Testis (tissue), 3 donors: ENCODE data around the gene ZNF433. TPM values are rescaled to one million over a fixed set of nuclear protein-coding genes. Genes with fewer than 3 reads are reported as not detected.

Experiments used
- DNase-seq: peaks from one replicate; pipeline ENCODE4 v3.0.0-alpha.2; 2019
- H3K27ac ChIP-seq, 2 donors: fragments of 200-600 bp; sonication (generic); one replicate each; pipeline ENCODE4 v1.5.1; 2019
- H3K27me3 ChIP-seq: fragments of 200-600 bp; sonication (generic); one replicate; pipeline ENCODE4 v1.5.1; 2019
- H3K36me3 ChIP-seq: fragments of 200-600 bp; sonication (generic); one replicate; pipeline ENCODE4 v1.5.1; 2017; ENCODE audit warnings: low read depth; ENCODE audit errors: missing control alignments
- H3K4me1 ChIP-seq: fragments of 200-600 bp; sonication (generic); one replicate; pipeline ENCODE4 v1.5.1; 2019
- H3K4me3 ChIP-seq, 2 donors: fragments of 200-600 bp; sonication (generic); one replicate each; pipeline ENCODE4 v1.5.1; 2017 to 2019
- H3K9me3 ChIP-seq: fragments of 200-600 bp; sonication (generic); one replicate; pipeline ENCODE4 v1.5.1; 2017
- CTCF ChIP-seq, 3 experiments: fragments of 450-650 bp in 2 of 3; fragments of 200-600 bp in 1 of 3; sonication (generic) in 1 of 3; IDR thresholded peaks; one replicate each; pipeline ENCODE4 v1.5.1; 2016 to 2019; ENCODE audit warnings: antibody characterized with exemption in 3 of 3, mild to moderate bottlenecking in 2 of 3, moderate library complexity in 1 of 3
- POLR2A ChIP-seq: fragments of 450-650 bp; IDR thresholded peaks from one replicate; pipeline ENCODE4 v1.6.1; 2017; ENCODE audit warnings: antibody characterized with exemption, mild to moderate bottlenecking, moderate library complexity
- WGBS, 2 donors: methylation state at CpG; one replicate each; pipeline ENCODE4 v1.1.5; 2018; 5-methylcytosine and 5-hydroxymethylcytosine counted together
- intact Hi-C: fragments of 100-400 bp; cut with DNase I; formaldehyde crosslinking; loops from one replicate; pipeline ENCODE4 v1.15.1; 2023; ENCODE audit warnings: low total_unique reads
- polyA plus RNA-seq: library from polyadenylated mRNA; stranded (reverse); fragments of 350-450 nt; fragmentation: Illumina TruSeq; extraction: RNeasy Lipid Tissue Mini Kit (QIAGEN cat#74804); gene quantifications from one replicate; pipeline ENCODE4 v1.2.3, GENCODE V29; 2014; ENCODE audit warnings: low read depth, low replicate concordance; ENCODE audit not compliant: insufficient read depth
- total RNA-seq, 2 donors: library from RNA; depleted of rRNA; stranded (reverse); fragments of >200 nt; gene quantifications; one replicate each; pipeline ENCODE4 v1.2.3, GENCODE V29; 2016

ZNF433 gene
- total and polyA plus RNA-seq, 3 donors from 2014 or later, result 26.1 to 46.6 (median 43.4) TPM

GRCh38 chr19:12047868-12048267 lies 12.4 kb upstream of the ZNF433 start:
- Histone ChIP-seq H3K27ac (no peak overlapping the region), H3K36me3 (no peaks in the 10 kb centered on the region), H3K27me3 (no peaks in the 10 kb centered on the region), H3K4me3 (no peak overlapping the region), H3K4me1 (peaks cover 9% of the 10 kb centered on the region), H3K9me3 (no peaks in the 10 kb centered on the region)
- 84 to 98% methylated on average over 2 of the region's 2 CpGs for WGBS, 2 donors
- intact Hi-C loops, result no loop called here
- TF ChIP-seq POLR2A, result no peak
- TF ChIP-seq CTCF (IDR thresholded peaks at IDR 0.05), result no peak
- DNase-seq, result no peak

- DNase-seq, result no peak
- WGBS, 2 donors, result 91 to 95% methylated on average over 5 of the region's 5 CpGs
- intact Hi-C loops, result no loop called here
Measured at GRCh38 chr19:12043752-12044422, 8.4 kb upstream of the ZNF433 start.

GRCh38 chr19:12042893-12043292 lies 7.4 kb upstream of the ZNF433 start:
- no peaks in the 10 kb centered on the region for H3K36me3 ChIP-seq
- intact Hi-C loops, result no loop called here
- DNase-seq, result no peak
- H3K4me3 ChIP-seq, result no peak overlapping the region
- no peaks in the 10 kb centered on the region for H3K27me3 ChIP-seq
- H3K27ac ChIP-seq, result no peak overlapping the region
- H3K9me3 ChIP-seq, result no peaks in the 10 kb centered on the region
- TF ChIP-seq POLR2A (no peak), CTCF (IDR thresholded peaks at IDR 0.05) (no peak)
- no peaks in the 10 kb centered on the region for H3K4me1 ChIP-seq

More at GRCh38 chr19:12043752-12044422, 8.4 kb upstream of the ZNF433 start:
- Histone ChIP-seq H3K27me3 (no peaks in the 10 kb centered on the region), H3K36me3 (no peaks in the 10 kb centered on the region), H3K9me3 (no peaks in the 10 kb centered on the region), H3K27ac (no peak overlapping the region), H3K4me3 (no peak overlapping the region), H3K4me1 (no peaks in the 10 kb centered on the region)
- no peak for TF ChIP-seq CTCF (IDR thresholded peaks at IDR 0.05)
- TF ChIP-seq POLR2A, result no peak

- H3K36me3 ChIP-seq, result no peaks in the 10 kb centered on the region
- intact Hi-C loops, result no loop called here
- peak overlapping the region; percentile 85 to 91 for H3K4me3 ChIP-seq
- no peaks in the 10 kb centered on the region for H3K27me3 ChIP-seq
- H3K4me1 ChIP-seq, result peaks cover 7% of the 10 kb centered on the region
- peak overlapping the region; percentile 90 to 93 for H3K27ac ChIP-seq
- TF ChIP-seq POLR2A (no peak), CTCF (IDR thresholded peaks at IDR 0.05) (no peak)
- DNase-seq, result no peak
- 13 to 19% methylated on average over 8 of the region's 8 CpGs for WGBS, 2 donors
- H3K9me3 ChIP-seq, result no peaks in the 10 kb centered on the region
Measured at GRCh38 chr19:12034620-12035019, 859 bp downstream of the ZNF433 start.

GRCh38 chr19:12034198-12034597 lies 1.3 kb downstream of the ZNF433 start:
- H3K9me3 ChIP-seq, result no peaks in the 10 kb centered on the region
- intact Hi-C loops, result no loop called here
- peaks cover 7% of the 10 kb centered on the region for H3K4me1 ChIP-seq
- no peak for TF ChIP-seq CTCF (IDR thresholded peaks at IDR 0.05)
- TF ChIP-seq POLR2A, result no peak
- H3K27ac ChIP-seq, result no peak overlapping the region
- WGBS, 2 donors, result 67 to 78% methylated on average over 2 of the region's 2 CpGs
- H3K4me3 ChIP-seq, result no peak overlapping the region
- H3K36me3 ChIP-seq, result no peaks in the 10 kb centered on the region
- no peak for DNase-seq
- H3K27me3 ChIP-seq, result no peaks in the 10 kb centered on the region
